GM12878 (cell line): Measurements from ENCODE around the gene FILIP1L. TPM values are rescaled to one million over a fixed set of nuclear protein-coding genes. Genes with fewer than 3 reads are reported as not detected.

Experiments
- ATAC-seq: fragments of 200-7000 bp; cut with Tn5 transposase; 3 replicates; pipeline ENCODE4 v1.9.1; 2020; ENCODE audit warnings: mild to moderate bottlenecking, moderate library complexity
- BruUV-seq: library from RNA; stranded (reverse); fragments of 400-500 nt; replicated peaks from 2 replicates; lab custom pipeline; 2021; lab: Mats Ljungman, UMichigan
- CTCF ChIA-PET: fragments of 300-600 bp; sonication (Branson Sonifier 250); formaldehyde crosslinking; extraction: SDS; loops from one replicate; lab custom pipeline; 2021; ENCODE audit warnings: inconsistent platforms; lab: Yijun Ruan, JAX
- POLR2A ChIA-PET: fragments of 350-600 bp; formaldehyde crosslinking; extraction: SDS; loops from one replicate; lab custom pipeline; 2021; ENCODE audit warnings: inconsistent platforms; lab: Charles Lee
- RAD21 ChIA-PET: fragments of 300-600 bp; sonication (Branson Sonifier 250); formaldehyde crosslinking; loops from one replicate; lab custom pipeline; 2023; ENCODE audit warnings: antibody characterized with exemption; ENCODE audit not compliant: unreplicated experiment; lab: Charles Lee
- SMC1A ChIA-PET: fragments of 300-600 bp; sonication (Branson Sonifier 250); formaldehyde crosslinking; loops from one replicate; lab custom pipeline; 2023; ENCODE audit not compliant: unreplicated experiment, uncharacterized antibody; lab: Charles Lee
- DNase-seq: peaks from one replicate; pipeline ENCODE4 v3.0.0-alpha.2; 2011; ENCODE audit warnings: low read depth, low spot score
- FAIRE-seq: peaks from 3 replicates; lab custom pipeline; 2011; peaks lifted over from hg19 to GRCh38; lab: Jason Lieb, UNC
- H2AFZ ChIP-seq: 2 replicates; pipeline ENCODE4 v1.6.0; 2011; ENCODE audit warnings: low read depth, low read length, control low read depth; ENCODE audit not compliant: control insufficient read depth
- H3K27ac ChIP-seq: 2 replicates; pipeline ENCODE4 v1.5.1; 2011; ENCODE audit warnings: control low read depth; ENCODE audit not compliant: control insufficient read depth, insufficient read depth
- H3K27me3 ChIP-seq, 2 experiments: replicated peaks in 1 of 2; 2 replicates each; pipeline versions ENCODE4 v1.6.0 to v1.6.1; 2011; ENCODE audit warnings: low read length in 1 of 2; ENCODE audit not compliant: control insufficient read depth in 2 of 2, insufficient read depth in 2 of 2
- H3K36me3 ChIP-seq, 2 experiments: 2 replicates each; pipeline ENCODE4 v1.5.1; 2011; ENCODE audit warnings: low read length in 1 of 2; ENCODE audit not compliant: control insufficient read depth in 2 of 2, insufficient read depth in 2 of 2
- H3K4me1 ChIP-seq: 2 replicates; pipeline ENCODE4 v1.6.1; 2011; ENCODE audit warnings: mild to moderate bottlenecking, low read length, moderate library complexity, mixed read lengths; ENCODE audit not compliant: control insufficient read depth, insufficient read depth
- H3K4me2 ChIP-seq: 2 replicates; pipeline ENCODE4 v1.6.0; 2011; ENCODE audit warnings: control low read depth; ENCODE audit not compliant: control insufficient read depth, insufficient read depth
- H3K4me3 ChIP-seq: fragments of 200-600 bp; sonication (generic); 2 replicates; pipeline ENCODE4 v1.5.1; 2016
- H3K79me2 ChIP-seq: 2 replicates; pipeline ENCODE4 v1.6.0; 2011; ENCODE audit warnings: low read length; ENCODE audit not compliant: control insufficient read depth, insufficient read depth
- H3K9ac ChIP-seq: 2 replicates; pipeline ENCODE4 v1.8.0; 2011; ENCODE audit warnings: low read length, control low read depth, mixed read lengths; ENCODE audit not compliant: control insufficient read depth, insufficient read depth
- H3K9me3 ChIP-seq: replicated peaks from 3 replicates; pipeline ENCODE4 v1.5.1; 2011; ENCODE audit warnings: mild to moderate bottlenecking, low read length; ENCODE audit not compliant: control insufficient read depth, insufficient read depth
- H4K20me1 ChIP-seq: 2 replicates; pipeline ENCODE4 v1.6.0; 2011; ENCODE audit not compliant: control insufficient read depth, insufficient read depth
- BCL11A ChIP-seq: IDR thresholded peaks from 2 replicates; pipeline ENCODE4 v1.6.1; 2011; ENCODE audit warnings: low read depth, low read length
- E2F8 ChIP-seq: fragments of 450-650 bp; IDR thresholded peaks from 2 replicates; pipeline ENCODE4 v1.6.1; 2018; ENCODE audit warnings: mild to moderate bottlenecking, low read depth, moderate library complexity; ENCODE audit not compliant: partially characterized antibody
- NRF1 ChIP-seq: conservative IDR thresholded peaks from 2 replicates; pipeline ENCODE4 v1.6.1; 2011; ENCODE audit warnings: mild to moderate bottlenecking, low read depth, low read length, improper control_type of control experiment
- SP1 ChIP-seq: IDR thresholded peaks from one replicate; pipeline ENCODE4 v1.6.1; 2011; ENCODE audit warnings: low read depth, low read length
- SPI1 ChIP-seq: IDR thresholded peaks from 2 replicates; pipeline ENCODE4 v1.6.1; 2011; ENCODE audit warnings: low read depth, mild to moderate bottlenecking, low read length, moderate library complexity, borderline replicate concordance; ENCODE audit not compliant: insufficient read depth
- WRNIP1 ChIP-seq: IDR thresholded peaks from 2 replicates; pipeline ENCODE4 v1.6.1; 2011; ENCODE audit warnings: low read depth, low read length, improper control_type of control experiment, borderline replicate concordance
- ZBTB4 ChIP-seq: fragments of 450-650 bp; formaldehyde crosslinking; IDR thresholded peaks from 2 replicates; pipeline ENCODE4 v1.4.0; 2022; ENCODE audit warnings: mild to moderate bottlenecking, moderate library complexity
- ZBTB40 ChIP-seq: fragments of 450-650 bp; IDR thresholded peaks from 2 replicates; pipeline ENCODE4 v1.6.1; 2016; ENCODE audit warnings: mild to moderate bottlenecking, moderate library complexity, borderline replicate concordance
- WGBS: methylation state at CpG from one replicate; pipeline ENCODE4 v1.1.6; 2016; ENCODE audit warnings: low lambda C conversion rate; ENCODE audit not compliant: insufficient replicate concordance, insufficient coverage; ENCODE audit errors: missing lambda C conversion rate; 5-methylcytosine and 5-hydroxymethylcytosine counted together
- in situ Hi-C: fragments of 300-500 bp; cut with MboI; formaldehyde crosslinking; loops from 9 replicates; pipeline ENCODE4 v1.14.3; 2018; ENCODE audit warnings: mixed read lengths
- intact Hi-C: fragments of 100-400 bp; cut with micrococcal nuclease; formaldehyde crosslinking; loops from one replicate; pipeline ENCODE4 v1.14.2; 2022; ENCODE audit not compliant: unreplicated experiment
- polyA plus RNA-seq, 11 experiments: library from polyadenylated mRNA; depleted of rRNA in 4 of 11; unstranded in 6 of 11; stranded (reverse) in 5 of 11; fragments of >200 nt; fragmentation: Nextera tagmentation in 4 of 11; fragmentation: Illumina TruSeq in 1 of 11; extraction: Ambion mirVana in 4 of 11; extraction: Trizol in 1 of 11; gene quantifications; 1 replicate in 1 of 11; 2 replicates in 10 of 11; pipeline versions ENCODE4 v1.2.1 to v1.2.3, GENCODE V29; 2011 to 2016; ENCODE audit warnings: inconsistent platforms in 2 of 11, missing spikeins in 2 of 11, low read depth in 1 of 11
- total RNA-seq, 4 experiments: library from RNA; depleted of rRNA in 3 of 4; stranded (reverse); fragments of >200 nt in 3 of 4; fragmentation: Illumina TruSeq in 1 of 4; extraction: Trizol in 1 of 4; gene quantifications; 2 replicates each; pipeline versions ENCODE4 v1.2.1 to v1.2.3, GENCODE V29; 2013 to 2021

Gene FILIP1L
- total and polyA plus RNA-seq, 10 of the 15 experiments (the other 5 are each of a cell fraction or from before 2014, with no cell fraction given) = 0.24 to 6.1 (median 3.5) TPM

- 100% methylated on average over 1 of the region's 1 CpG for WGBS
- no peak overlapping the region for H3K9ac ChIP-seq
- TF ChIP-seq SPI1 (no peak), ZBTB4 (CRISPR knock-in tag) (no peak), SP1 (no peak), ZBTB40 (no peak), NRF1 (no peak), E2F8 (no peak), BCL11A (no peak), WRNIP1 (no peak)
- H3K4me3 ChIP-seq = no peak overlapping the region
- ChIA-PET CTCF (no interaction called here), POLR2A (no interaction called here), SMC1A (interaction anchor here (1.4 to 2.5 kb wide), 2 partner anchors 10 to 20 kb away, joined by 4 to 7 read pairs; no protein-coding TSS in a partner anchor), RAD21 (no interaction called here)
- no peaks in the 10 kb centered on the region for H3K27me3 ChIP-seq
- H3K4me2 ChIP-seq = no peak overlapping the region
- in situ Hi-C loops (no loop called here), intact Hi-C loops (no loop called here)
- no peak overlapping the region for H2AFZ ChIP-seq
- ATAC-seq (no peak), DNase-seq (no peak), FAIRE-seq (no peak)
- H3K4me1 ChIP-seq = no peaks in the 10 kb centered on the region
- H4K20me1 ChIP-seq = no peaks in the 10 kb centered on the region
- H3K27ac ChIP-seq = no peak overlapping the region
- peaks cover under 1 to 1% of the 10 kb centered on the region in 2 experiments; a peak in 3 of 4 replicates for H3K36me3 ChIP-seq
- BruUV-seq = no TSS peak
- H3K9me3 ChIP-seq = peaks cover 3% of the 10 kb centered on the region; the same call in 2 of the 3 replicates
- no peaks in the 10 kb centered on the region for H3K79me2 ChIP-seq
Observed at GRCh38 chr3:100154171-100154570, 39.9 kb upstream of the FILIP1L start.
